ENCODE results near the gene CTSC.

Gene CTSC

GRCh38 chr11:88292171-88292843 is 45.2 kb downstream of the CTSC start:
- Histone ChIP-seq H3K27ac (no peak overlapping the region), H3K4me3 (no peak overlapping the region)
- no peak for TF ChIP-seq CTCF (IDR thresholded peaks at IDR 0.05)
- no peak for DNase-seq (ENCODE audit: low spot score)

- no peak overlapping the region for H3K27ac ChIP-seq
- H3K4me3 ChIP-seq, result no peak overlapping the region
- no peak for TF ChIP-seq CTCF (IDR thresholded peaks at IDR 0.05)
- DNase-seq (ENCODE audit: low spot score), result no peak
Observed at GRCh38 chr11:88288560-88288959, 49.0 kb downstream of the CTSC start.

GRCh38 chr11:88284336-88285050 is 53.0 kb downstream of the CTSC start:
- no peak for DNase-seq (ENCODE audit: low spot score)
- H3K27ac ChIP-seq, result no peak overlapping the region
- TF ChIP-seq CTCF (IDR thresholded peaks at IDR 0.05), result no peak
- H3K4me3 ChIP-seq, result no peak overlapping the region

GRCh38 chr11:88282747-88283515 is 54.6 kb downstream of the CTSC start:
- no peak overlapping the region for H3K27ac ChIP-seq
- TF ChIP-seq CTCF (IDR thresholded peaks at IDR 0.05), result no peak
- DNase-seq (ENCODE audit: low spot score), result no peak
- no peak overlapping the region for H3K4me3 ChIP-seq

- TF ChIP-seq CTCF (IDR thresholded peaks at IDR 0.05), result no peak
- DNase-seq (ENCODE audit: low spot score), result no peak
- peak overlapping the region; percentile 11 to 33 for H3K27ac ChIP-seq
- no peak overlapping the region for H3K4me3 ChIP-seq
Observed at GRCh38 chr11:88281317-88281712, 56.2 kb downstream of the CTSC start.

GRCh38 chr11:88280673-88281316 is 56.7 kb downstream of the CTSC start:
- H3K4me3 ChIP-seq, result no peak overlapping the region
- DNase-seq (ENCODE audit: low spot score), result no peak
- TF ChIP-seq CTCF (IDR thresholded peaks at IDR 0.05), result no peak
- peak overlapping the region; percentile 11 to 33 for H3K27ac ChIP-seq

Data from coronary artery (tissue), 2 donors.